ENCODE measurements around the gene ANGPTL4. TPM values are rescaled to one million over a fixed set of nuclear protein-coding genes. Genes with fewer than 3 reads are reported as not detected.
A peak's percentile ranks its signal among the peaks of the same experiment; 100 is the strongest.

ANGPTL4 gene
- total and polyA plus RNA-seq, 2 of the 13 experiments (the other 11 are each of a cell fraction or from before 2014, with no cell fraction given) = 0.80 to 21.7 TPM

DNA sequence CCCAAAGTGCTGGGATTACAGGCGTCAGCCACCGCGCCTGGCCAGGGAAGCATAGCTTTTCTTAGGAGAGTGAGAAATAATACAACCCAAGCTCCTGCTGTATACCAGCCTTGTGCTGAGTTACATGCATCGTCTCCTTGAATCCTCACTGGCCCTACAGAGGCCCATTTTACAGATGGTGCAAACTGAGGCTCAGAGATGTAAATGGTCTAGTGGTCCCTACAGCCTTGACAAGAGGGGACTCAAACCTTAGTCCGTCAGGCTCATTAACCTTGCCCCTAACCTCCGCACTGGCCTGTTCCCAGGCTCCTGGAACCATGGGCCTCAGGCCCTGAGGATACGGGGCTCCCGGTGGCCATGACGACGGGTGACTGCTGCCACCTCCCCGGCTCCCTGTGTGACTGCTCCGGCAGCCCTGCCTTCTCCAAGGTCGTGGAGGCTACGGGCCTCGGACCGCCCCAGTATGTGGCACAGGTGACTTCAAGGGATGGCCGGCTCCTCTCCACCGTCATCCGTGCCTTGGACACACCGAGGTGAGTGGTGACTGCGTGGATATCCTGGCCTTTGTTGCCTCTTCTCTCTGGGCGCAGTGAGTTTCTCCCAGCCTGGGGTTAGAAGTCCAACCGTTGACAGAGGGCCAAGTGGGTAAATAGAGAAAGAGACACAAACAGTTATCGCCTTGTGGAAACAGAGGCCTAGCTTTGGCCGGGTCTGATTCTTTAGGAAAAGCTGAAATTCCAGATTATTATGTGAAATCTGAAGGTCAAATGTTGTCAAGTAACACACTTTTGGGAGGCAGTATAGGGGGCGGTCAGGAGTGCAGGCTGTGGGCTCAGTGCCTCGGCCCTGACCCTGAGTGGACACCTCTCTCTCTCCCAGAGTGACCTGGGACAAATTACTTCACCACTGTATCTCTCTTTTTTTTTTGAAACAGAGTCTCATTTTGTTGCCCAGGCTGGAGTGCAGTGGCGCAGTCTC lies 57.8 kb downstream of the ANGPTL4 start (continued):
- no peak for TF ChIP-seq AKAP8 (CRISPR knock-in tag; IDR thresholded peaks at IDR 0.05)
- TF ChIP-seq, protein P1, sequence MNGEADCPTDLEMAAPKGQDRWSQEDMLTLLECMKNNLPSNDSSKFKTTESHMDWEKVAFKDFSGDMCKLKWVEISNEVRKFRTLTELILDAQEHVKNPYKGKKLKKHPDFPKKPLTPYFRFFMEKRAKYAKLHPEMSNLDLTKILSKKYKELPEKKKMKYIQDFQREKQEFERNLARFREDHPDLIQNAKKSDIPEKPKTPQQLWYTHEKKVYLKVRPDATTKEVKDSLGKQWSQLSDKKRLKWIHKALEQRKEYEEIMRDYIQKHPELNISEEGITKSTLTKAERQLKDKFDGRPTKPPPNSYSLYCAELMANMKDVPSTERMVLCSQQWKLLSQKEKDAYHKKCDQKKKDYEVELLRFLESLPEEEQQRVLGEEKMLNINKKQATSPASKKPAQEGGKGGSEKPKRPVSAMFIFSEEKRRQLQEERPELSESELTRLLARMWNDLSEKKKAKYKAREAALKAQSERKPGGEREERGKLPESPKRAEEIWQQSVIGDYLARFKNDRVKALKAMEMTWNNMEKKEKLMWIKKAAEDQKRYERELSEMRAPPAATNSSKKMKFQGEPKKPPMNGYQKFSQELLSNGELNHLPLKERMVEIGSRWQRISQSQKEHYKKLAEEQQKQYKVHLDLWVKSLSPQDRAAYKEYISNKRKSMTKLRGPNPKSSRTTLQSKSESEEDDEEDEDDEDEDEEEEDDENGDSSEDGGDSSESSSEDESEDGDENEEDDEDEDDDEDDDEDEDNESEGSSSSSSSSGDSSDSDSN (CRISPR knock-in tag; IDR thresholded peaks at IDR 0.05) = peak; percentile 63
- no peak for TF ChIP-seq ZFP36 (IDR thresholded peaks at IDR 0.05; ENCODE audit: borderline replicate concordance, low read depth, low read length, partially characterized antibody)
- no peak for TF ChIP-seq MTA3 (CRISPR knock-in tag; IDR thresholded peaks at IDR 0.05)
- TF ChIP-seq ZNF496 (CRISPR knock-in tag; IDR thresholded peaks at IDR 0.05; ENCODE audit: insufficient replicate concordance) = no peak
- no peak for TF ChIP-seq MAF1 (CRISPR knock-in tag; IDR thresholded peaks at IDR 0.05; ENCODE audit: borderline replicate concordance)
- TF ChIP-seq, protein P2, sequence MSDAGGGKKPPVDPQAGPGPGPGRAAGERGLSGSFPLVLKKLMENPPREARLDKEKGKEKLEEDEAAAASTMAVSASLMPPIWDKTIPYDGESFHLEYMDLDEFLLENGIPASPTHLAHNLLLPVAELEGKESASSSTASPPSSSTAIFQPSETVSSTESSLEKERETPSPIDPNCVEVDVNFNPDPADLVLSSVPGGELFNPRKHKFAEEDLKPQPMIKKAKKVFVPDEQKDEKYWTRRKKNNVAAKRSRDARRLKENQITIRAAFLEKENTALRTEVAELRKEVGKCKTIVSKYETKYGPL (CRISPR knock-in tag; IDR thresholded peaks at IDR 0.05) = no peak
- TF ChIP-seq, protein P3, sequence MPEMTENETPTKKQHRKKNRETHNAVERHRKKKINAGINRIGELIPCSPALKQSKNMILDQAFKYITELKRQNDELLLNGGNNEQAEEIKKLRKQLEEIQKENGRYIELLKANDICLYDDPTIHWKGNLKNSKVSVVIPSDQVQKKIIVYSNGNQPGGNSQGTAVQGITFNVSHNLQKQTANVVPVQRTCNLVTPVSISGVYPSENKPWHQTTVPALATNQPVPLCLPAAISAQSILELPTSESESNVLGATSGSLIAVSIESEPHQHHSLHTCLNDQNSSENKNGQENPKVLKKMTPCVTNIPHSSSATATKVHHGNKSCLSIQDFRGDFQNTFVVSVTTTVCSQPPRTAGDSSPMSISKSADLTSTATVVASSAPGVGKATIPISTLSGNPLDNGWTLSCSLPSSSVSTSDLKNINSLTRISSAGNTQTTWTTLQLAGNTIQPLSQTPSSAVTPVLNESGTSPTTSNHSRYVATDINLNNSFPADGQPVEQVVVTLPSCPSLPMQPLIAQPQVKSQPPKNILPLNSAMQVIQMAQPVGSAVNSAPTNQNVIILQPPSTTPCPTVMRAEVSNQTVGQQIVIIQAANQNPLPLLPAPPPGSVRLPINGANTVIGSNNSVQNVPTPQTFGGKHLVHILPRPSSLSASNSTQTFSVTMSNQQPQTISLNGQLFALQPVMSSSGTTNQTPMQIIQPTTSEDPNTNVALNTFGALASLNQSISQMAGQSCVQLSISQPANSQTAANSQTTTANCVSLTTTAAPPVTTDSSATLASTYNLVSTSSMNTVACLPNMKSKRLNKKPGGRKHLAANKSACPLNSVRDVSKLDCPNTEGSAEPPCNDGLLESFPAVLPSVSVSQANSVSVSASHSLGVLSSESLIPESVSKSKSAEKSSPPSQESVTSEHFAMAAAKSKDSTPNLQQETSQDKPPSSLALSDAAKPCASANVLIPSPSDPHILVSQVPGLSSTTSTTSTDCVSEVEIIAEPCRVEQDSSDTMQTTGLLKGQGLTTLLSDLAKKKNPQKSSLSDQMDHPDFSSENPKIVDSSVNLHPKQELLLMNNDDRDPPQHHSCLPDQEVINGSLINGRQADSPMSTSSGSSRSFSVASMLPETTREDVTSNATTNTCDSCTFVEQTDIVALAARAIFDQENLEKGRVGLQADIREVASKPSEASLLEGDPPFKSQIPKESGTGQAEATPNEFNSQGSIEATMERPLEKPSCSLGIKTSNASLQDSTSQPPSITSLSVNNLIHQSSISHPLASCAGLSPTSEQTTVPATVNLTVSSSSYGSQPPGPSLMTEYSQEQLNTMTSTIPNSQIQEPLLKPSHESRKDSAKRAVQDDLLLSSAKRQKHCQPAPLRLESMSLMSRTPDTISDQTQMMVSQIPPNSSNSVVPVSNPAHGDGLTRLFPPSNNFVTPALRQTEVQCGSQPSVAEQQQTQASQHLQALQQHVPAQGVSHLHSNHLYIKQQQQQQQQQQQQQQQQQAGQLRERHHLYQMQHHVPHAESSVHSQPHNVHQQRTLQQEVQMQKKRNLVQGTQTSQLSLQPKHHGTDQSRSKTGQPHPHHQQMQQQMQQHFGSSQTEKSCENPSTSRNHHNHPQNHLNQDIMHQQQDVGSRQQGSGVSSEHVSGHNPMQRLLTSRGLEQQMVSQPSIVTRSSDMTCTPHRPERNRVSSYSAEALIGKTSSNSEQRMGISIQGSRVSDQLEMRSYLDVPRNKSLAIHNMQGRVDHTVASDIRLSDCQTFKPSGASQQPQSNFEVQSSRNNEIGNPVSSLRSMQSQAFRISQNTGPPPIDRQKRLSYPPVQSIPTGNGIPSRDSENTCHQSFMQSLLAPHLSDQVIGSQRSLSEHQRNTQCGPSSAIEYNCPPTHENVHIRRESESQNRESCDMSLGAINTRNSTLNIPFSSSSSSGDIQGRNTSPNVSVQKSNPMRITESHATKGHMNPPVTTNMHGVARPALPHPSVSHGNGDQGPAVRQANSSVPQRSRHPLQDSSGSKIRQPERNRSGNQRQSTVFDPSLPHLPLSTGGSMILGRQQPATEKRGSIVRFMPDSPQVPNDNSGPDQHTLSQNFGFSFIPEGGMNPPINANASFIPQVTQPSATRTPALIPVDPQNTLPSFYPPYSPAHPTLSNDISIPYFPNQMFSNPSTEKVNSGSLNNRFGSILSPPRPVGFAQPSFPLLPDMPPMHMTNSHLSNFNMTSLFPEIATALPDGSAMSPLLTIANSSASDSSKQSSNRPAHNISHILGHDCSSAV (CRISPR knock-in tag; IDR thresholded peaks at IDR 0.05; ENCODE audit: borderline replicate concordance) = no peak
- TF ChIP-seq SETDB1 (CRISPR knock-in tag; IDR thresholded peaks at IDR 0.05; ENCODE audit: borderline replicate concordance) = no peak
- TF ChIP-seq JUN (CRISPR knock-in tag; IDR thresholded peaks at IDR 0.05) = no peak
- no peak; the same call in 1 of the 2 replicates for TF ChIP-seq SMAD1 (CRISPR knock-in tag; IDR thresholded peaks at IDR 0.05; ENCODE audit: borderline replicate concordance, low read depth)
- no peak for TF ChIP-seq ELF3 (CRISPR knock-in tag; IDR thresholded peaks at IDR 0.05)
- TF ChIP-seq ZFY (CRISPR knock-in tag; IDR thresholded peaks at IDR 0.05) = peak; percentile 69
- TF ChIP-seq TEAD3 (CRISPR knock-in tag; optimal IDR thresholded peaks at IDR 0.05; ENCODE audit: borderline replicate concordance) = peak; percentile 5
- no peak for TF ChIP-seq RBAK (CRISPR knock-in tag; IDR thresholded peaks at IDR 0.05)
- TF ChIP-seq XBP1 (CRISPR knock-in tag; IDR thresholded peaks at IDR 0.05) = no peak
- no peak for TF ChIP-seq FIP1L1 (IDR thresholded peaks at IDR 0.05; ENCODE audit: borderline replicate concordance, insufficient read depth, low read depth, low read length)
